ENCODE measurements around the gene NRG3.
"Not testable (repeated sequence)": the region's sequence is repeated elsewhere in the genome, so short reads cannot be mapped to it uniquely, and the experiment has no call there.

The NRG3 gene

GRCh38 chr10:82938331-82938730 is 1063.3 kb downstream of the NRG3 start:
- Histone ChIP-seq H3K27ac (ENCODE audit: low read length) (no peak overlapping the region), H3K36me3 (ENCODE audit: insufficient read depth, low read depth, low read length) (no peaks in the 10 kb centered on the region), H3K9me3 (ENCODE audit: insufficient read depth, low read depth, low read length) (no peaks in the 10 kb centered on the region), H3K9ac (ENCODE audit: low read depth, low read length) (no peak overlapping the region), H3K27me3 (ENCODE audit: insufficient read depth, low read length) (no peaks in the 10 kb centered on the region), H3K4me3 (ENCODE audit: low read length) (no peak overlapping the region), H3K4me1 (ENCODE audit: insufficient read depth, low read length) (no peaks in the 10 kb centered on the region)

DNA sequence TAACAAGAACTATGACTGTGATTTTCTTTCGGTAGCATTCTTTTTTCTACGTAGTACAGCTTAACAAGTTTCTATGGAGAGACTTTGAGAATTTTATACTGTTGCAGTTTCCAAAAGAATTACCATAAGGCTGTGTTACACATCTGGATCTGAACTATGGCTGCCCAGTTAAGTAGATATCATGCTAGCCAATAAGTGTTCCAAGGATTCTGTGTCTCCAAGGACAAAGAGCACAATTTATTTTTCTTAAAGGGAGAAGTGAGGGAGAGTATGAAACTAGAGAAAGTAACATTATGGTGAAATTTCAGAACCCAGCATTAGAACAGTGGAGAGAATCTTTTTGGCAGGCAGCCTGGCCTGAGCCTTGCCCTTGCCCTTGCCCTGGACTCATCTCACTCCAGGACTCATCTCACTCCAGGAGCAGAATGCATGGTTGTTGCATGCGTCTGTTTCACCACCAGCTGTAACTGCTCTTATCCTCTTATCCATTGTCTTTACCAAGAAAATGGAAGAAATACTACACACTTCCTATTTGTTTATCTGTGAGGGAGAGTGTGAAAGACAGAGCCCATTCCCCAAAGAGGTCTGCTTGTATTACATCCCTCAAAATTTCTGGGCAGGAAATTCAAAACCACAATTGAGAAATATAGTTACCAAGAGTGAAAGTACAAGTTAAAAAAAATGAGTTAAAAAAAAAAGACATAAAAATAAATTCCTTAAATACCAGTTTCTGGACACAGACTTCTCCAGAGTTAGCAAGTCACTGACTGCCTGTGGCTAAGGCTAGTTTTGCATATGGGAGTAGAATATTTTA is 1067.5 kb downstream of the NRG3 start:
- H3K4me3 ChIP-seq (ENCODE audit: low read length): no peak overlapping the region
- no peak overlapping the region for H3K27ac ChIP-seq (ENCODE audit: low read length)
- H3K36me3 ChIP-seq (ENCODE audit: insufficient read depth, low read depth, low read length): no peaks in the 10 kb centered on the region
- peaks cover 11% of the 10 kb centered on the region; the same call in 1 of the 2 replicates for H3K9me3 ChIP-seq (ENCODE audit: insufficient read depth, low read depth, low read length)
- no peak overlapping the region for H3K9ac ChIP-seq (ENCODE audit: low read depth, low read length)
- H3K27me3 ChIP-seq (ENCODE audit: insufficient read depth, low read length): no peaks in the 10 kb centered on the region
- H3K4me1 ChIP-seq (ENCODE audit: insufficient read depth, low read length): no peaks in the 10 kb centered on the region

GRCh38 chr10:82943142-82943541 is 1068.1 kb downstream of the NRG3 start:
- H3K9me3 ChIP-seq (ENCODE audit: insufficient read depth, low read depth, low read length): peaks cover 11% of the 10 kb centered on the region; the same call in 1 of the 2 replicates
- H3K36me3 ChIP-seq (ENCODE audit: insufficient read depth, low read depth, low read length): no peaks in the 10 kb centered on the region
- no peaks in the 10 kb centered on the region for H3K4me1 ChIP-seq (ENCODE audit: insufficient read depth, low read length)
- no peak overlapping the region for H3K4me3 ChIP-seq (ENCODE audit: low read length)
- no peaks in the 10 kb centered on the region for H3K27me3 ChIP-seq (ENCODE audit: insufficient read depth, low read length)
- H3K27ac ChIP-seq (ENCODE audit: low read length): no peak overlapping the region
- no peak overlapping the region for H3K9ac ChIP-seq (ENCODE audit: low read depth, low read length)

- Histone ChIP-seq H3K27me3 (ENCODE audit: insufficient read depth, low read length) (no peaks in the 10 kb centered on the region), H3K4me1 (ENCODE audit: insufficient read depth, low read length) (no peaks in the 10 kb centered on the region), H3K36me3 (ENCODE audit: insufficient read depth, low read depth, low read length) (no peaks in the 10 kb centered on the region), H3K27ac (ENCODE audit: low read length) (no peak overlapping the region), H3K9ac (ENCODE audit: low read depth, low read length) (no peak overlapping the region), H3K9me3 (ENCODE audit: insufficient read depth, low read depth, low read length) (peaks cover 8% of the 10 kb centered on the region; the same call in 1 of the 2 replicates), H3K4me3 (ENCODE audit: low read length) (no peak overlapping the region)
Measured at GRCh38 chr10:82949816-82950575, 1075.0 kb downstream of the NRG3 start.

DNA sequence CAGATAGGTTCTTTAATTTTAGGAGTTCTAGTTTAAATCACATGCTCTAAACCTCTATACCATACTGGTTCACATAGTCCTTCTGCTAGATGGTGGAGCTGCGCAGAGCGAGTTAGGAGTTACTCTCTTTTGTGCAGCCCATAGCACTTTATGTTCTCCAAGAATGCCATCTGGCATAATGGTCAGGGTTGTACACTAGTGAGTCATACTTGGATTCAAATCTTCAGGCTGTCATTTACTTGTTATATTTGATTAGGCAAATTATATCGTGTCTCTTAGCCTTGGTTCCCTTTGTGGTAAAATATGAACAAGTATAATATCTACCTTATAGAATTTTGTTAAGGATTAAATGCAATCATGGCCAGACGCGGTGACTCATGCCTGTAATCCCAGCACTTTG is 1078.3 kb downstream of the NRG3 start:
- no peaks in the 10 kb centered on the region for H3K4me1 ChIP-seq (ENCODE audit: insufficient read depth, low read length)
- H3K9me3 ChIP-seq (ENCODE audit: insufficient read depth, low read depth, low read length): no peaks in the 10 kb centered on the region
- no peaks in the 10 kb centered on the region for H3K36me3 ChIP-seq (ENCODE audit: insufficient read depth, low read depth, low read length)
- no peak overlapping the region for H3K4me3 ChIP-seq (ENCODE audit: low read length)
- no peak overlapping the region for H3K9ac ChIP-seq (ENCODE audit: low read depth, low read length)
- no peak overlapping the region for H3K27ac ChIP-seq (ENCODE audit: low read length)
- no peaks in the 10 kb centered on the region for H3K27me3 ChIP-seq (ENCODE audit: insufficient read depth, low read length)

- Histone ChIP-seq H3K36me3 (ENCODE audit: insufficient read depth, low read depth, low read length) (no peaks in the 10 kb centered on the region), H3K27me3 (ENCODE audit: insufficient read depth, low read length) (no peaks in the 10 kb centered on the region), H3K9me3 (ENCODE audit: insufficient read depth, low read depth, low read length) (no peaks in the 10 kb centered on the region), H3K27ac (ENCODE audit: low read length) (no peak overlapping the region), H3K9ac (ENCODE audit: low read depth, low read length) (no peak overlapping the region), H3K4me1 (ENCODE audit: insufficient read depth, low read length) (no peaks in the 10 kb centered on the region), H3K4me3 (ENCODE audit: low read length) (no peak overlapping the region)
Measured at GRCh38 chr10:82953909-82954308, 1078.9 kb downstream of the NRG3 start.

- peaks cover 23% of the 10 kb centered on the region; the same call in 1 of the 2 replicates for H3K4me1 ChIP-seq (ENCODE audit: insufficient read depth, low read length)
- not testable (repeated sequence) for H3K4me3 ChIP-seq (ENCODE audit: low read length); H3K9ac ChIP-seq (ENCODE audit: low read depth, low read length); H3K36me3 ChIP-seq (ENCODE audit: insufficient read depth, low read depth, low read length); H3K9me3 ChIP-seq (ENCODE audit: insufficient read depth, low read depth, low read length); H3K27me3 ChIP-seq (ENCODE audit: insufficient read depth, low read length); H3K27ac ChIP-seq (ENCODE audit: low read length)
Measured at GRCh38 chr10:82960421-82961060, 1085.5 kb downstream of the NRG3 start.

GRCh38 chr10:82961864-82962263 is 1086.9 kb downstream of the NRG3 start:
- Histone ChIP-seq H3K9me3 (ENCODE audit: insufficient read depth, low read depth, low read length) (no peaks in the 10 kb centered on the region), H3K4me3 (ENCODE audit: low read length) (no peak overlapping the region), H3K27me3 (ENCODE audit: insufficient read depth, low read length) (no peaks in the 10 kb centered on the region), H3K9ac (ENCODE audit: low read depth, low read length) (no peak overlapping the region), H3K36me3 (ENCODE audit: insufficient read depth, low read depth, low read length) (no peaks in the 10 kb centered on the region), H3K27ac (ENCODE audit: low read length) (peak overlapping the region; percentile 29), H3K4me1 (ENCODE audit: insufficient read depth, low read length) (peaks cover 23% of the 10 kb centered on the region; the same call in 1 of the 2 replicates)

- no peaks in the 10 kb centered on the region for H3K9me3 ChIP-seq (ENCODE audit: insufficient read depth, low read depth, low read length)
Measured at GRCh38 chr10:82966130-82966529, 1091.1 kb downstream of the NRG3 start.

DNA sequence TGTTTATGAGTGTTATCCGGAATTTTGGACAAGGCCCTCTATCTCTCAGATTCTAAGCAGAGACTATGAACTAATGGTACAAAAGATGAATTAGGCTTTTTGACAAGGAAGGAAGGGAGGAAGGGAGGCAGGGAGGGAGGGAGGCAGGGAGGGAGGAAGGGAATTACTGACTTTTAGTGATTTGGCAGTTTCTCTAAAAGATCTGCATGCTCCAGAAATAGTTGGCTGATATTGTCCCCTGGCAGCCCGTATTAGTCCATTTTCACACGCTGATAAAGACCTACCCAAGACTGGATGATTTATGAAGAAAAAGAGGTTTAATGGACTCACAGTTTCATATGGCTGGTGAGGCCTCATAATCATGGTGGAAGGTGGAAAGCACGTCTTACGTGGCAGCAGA is 1093.5 kb downstream of the NRG3 start:
- H3K4me3 ChIP-seq (ENCODE audit: low read length): no peak overlapping the region
- H3K36me3 ChIP-seq (ENCODE audit: insufficient read depth, low read depth, low read length): no peaks in the 10 kb centered on the region
- no peaks in the 10 kb centered on the region for H3K27me3 ChIP-seq (ENCODE audit: insufficient read depth, low read length)
- H3K9ac ChIP-seq (ENCODE audit: low read depth, low read length): no peak overlapping the region
- H3K27ac ChIP-seq (ENCODE audit: low read length): no peak overlapping the region
- H3K4me1 ChIP-seq (ENCODE audit: insufficient read depth, low read length): peaks cover 9% of the 10 kb centered on the region; the same call in 1 of the 2 replicates
- H3K9me3 ChIP-seq (ENCODE audit: insufficient read depth, low read depth, low read length): no peaks in the 10 kb centered on the region

More at GRCh38 chr10:82966130-82966529, 1091.1 kb downstream of the NRG3 start:
- Histone ChIP-seq H3K9ac (ENCODE audit: low read depth, low read length) (no peak overlapping the region), H3K27ac (ENCODE audit: low read length) (no peak overlapping the region), H3K27me3 (ENCODE audit: insufficient read depth, low read length) (no peaks in the 10 kb centered on the region), H3K4me1 (ENCODE audit: insufficient read depth, low read length) (peaks cover 17% of the 10 kb centered on the region; the same call in 1 of the 2 replicates), H3K36me3 (ENCODE audit: insufficient read depth, low read depth, low read length) (no peaks in the 10 kb centered on the region), H3K4me3 (ENCODE audit: low read length) (no peak overlapping the region)

DNA sequence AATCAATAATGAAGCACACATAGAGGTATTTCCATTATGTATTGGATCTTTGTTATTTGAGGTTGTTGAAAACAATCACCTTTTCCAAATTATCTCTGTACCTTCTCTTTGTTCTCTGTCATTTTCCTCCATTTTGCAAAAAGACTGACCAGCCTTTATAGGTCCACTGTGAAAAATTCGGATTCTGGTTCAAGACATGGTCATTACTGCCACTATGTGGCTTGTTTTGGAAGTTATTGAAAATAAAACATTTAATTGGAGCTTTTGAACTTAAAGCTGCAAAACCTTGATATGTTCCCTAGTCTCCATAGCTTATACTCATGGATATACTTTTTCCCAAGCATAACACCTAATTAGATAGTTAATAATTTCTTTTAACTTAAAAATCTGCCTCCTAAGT is 1094.4 kb downstream of the NRG3 start:
- Histone ChIP-seq H3K36me3 (ENCODE audit: insufficient read depth, low read depth, low read length) (no peaks in the 10 kb centered on the region), H3K9me3 (ENCODE audit: insufficient read depth, low read depth, low read length) (no peaks in the 10 kb centered on the region), H3K9ac (ENCODE audit: low read depth, low read length) (no peak overlapping the region), H3K4me1 (ENCODE audit: insufficient read depth, low read length) (peaks cover 8% of the 10 kb centered on the region; the same call in 1 of the 2 replicates), H3K27me3 (ENCODE audit: insufficient read depth, low read length) (no peaks in the 10 kb centered on the region), H3K4me3 (ENCODE audit: low read length) (no peak overlapping the region), H3K27ac (ENCODE audit: low read length) (no peak overlapping the region)

Data from iPS-20b (cell line).